Liver (tissue), 9 donors: ENCODE measurements around the gene STXBP4. TPM values are rescaled to one million over a fixed set of nuclear protein-coding genes. Genes with fewer than 3 reads are reported as not detected.

Experiments
- DNase-seq: peaks from one replicate; pipeline ENCODE4 v3.0.0-alpha.2; 2017; ENCODE audit warnings: low spot score
- H3K27ac ChIP-seq, 2 donors: one replicate each; pipeline ENCODE4 v1.7.0; 2013; ENCODE audit warnings: inconsistent platforms in 2 of 2, low read length in 2 of 2, control low read depth in 1 of 2, low read depth in 1 of 2, mild to moderate bottlenecking in 1 of 2
- H3K27me3 ChIP-seq, 4 donors: one replicate each; pipeline versions ENCODE4 v1.6.1 to v1.7.0; 2013; ENCODE audit warnings: low read length in 3 of 4, inconsistent platforms in 1 of 4, mild to moderate bottlenecking in 1 of 4, moderate library complexity in 1 of 4; ENCODE audit not compliant: control insufficient read depth in 4 of 4, insufficient read depth in 4 of 4
- H3K36me3 ChIP-seq, 4 donors: one replicate each; pipeline versions ENCODE4 v1.6.1 to v1.7.0; 2013; ENCODE audit warnings: low read length in 3 of 4, mild to moderate bottlenecking in 3 of 4, low read depth in 1 of 4, moderate library complexity in 1 of 4; ENCODE audit not compliant: control insufficient read depth in 4 of 4, insufficient read depth in 3 of 4
- H3K4me1 ChIP-seq, 4 donors: one replicate each; pipeline versions ENCODE4 v1.6.1 to v1.7.0; 2013; ENCODE audit warnings: low read length in 3 of 4, mild to moderate bottlenecking in 3 of 4, moderate library complexity in 1 of 4; ENCODE audit not compliant: control insufficient read depth in 4 of 4, insufficient read depth in 4 of 4
- H3K4me3 ChIP-seq, 3 donors: one replicate each; pipeline versions ENCODE4 v1.6.1 to v1.7.0; 2013; ENCODE audit warnings: low read length in 3 of 3, control low read depth in 1 of 3, low read depth in 1 of 3, mild to moderate bottlenecking in 1 of 3
- H3K9ac ChIP-seq, 2 donors: one replicate each; pipeline ENCODE4 v1.7.0; 2013; ENCODE audit warnings: low read length in 2 of 2, mild to moderate bottlenecking in 2 of 2, moderate library complexity in 2 of 2, control low read depth in 1 of 2, low read depth in 1 of 2
- H3K9me3 ChIP-seq, 4 donors: one replicate each; pipeline versions ENCODE4 v1.6.1 to v1.7.0; 2013; ENCODE audit warnings: low read length in 3 of 4; ENCODE audit not compliant: control insufficient read depth in 4 of 4
- EGR1 ChIP-seq, 2 donors: IDR thresholded peaks; 2 replicates each; pipeline ENCODE4 v1.6.1; 2016 to 2018; ENCODE audit warnings: antibody characterized with exemption in 2 of 2, low read depth in 2 of 2
- FOXA1 ChIP-seq: IDR thresholded peaks from 2 replicates; pipeline ENCODE4 v1.6.1; 2016; ENCODE audit warnings: antibody characterized with exemption
- FOXA2 ChIP-seq: IDR thresholded peaks from 2 replicates; pipeline ENCODE4 v1.6.1; 2016; ENCODE audit warnings: antibody characterized with exemption
- HNF4A ChIP-seq, 2 donors: conservative IDR thresholded peaks; 2 replicates each; pipeline ENCODE4 v1.6.1; 2016; ENCODE audit warnings: antibody characterized with exemption in 2 of 2, mild to moderate bottlenecking in 2 of 2
- JUND ChIP-seq, 2 donors: IDR thresholded peaks; 2 replicates each; pipeline ENCODE4 v1.6.1; 2016; ENCODE audit warnings: antibody characterized with exemption in 2 of 2
- RAD21 ChIP-seq, 2 donors: IDR thresholded peaks; 2 replicates each; pipeline ENCODE4 v1.6.1; 2016; ENCODE audit warnings: antibody characterized with exemption in 2 of 2, mild to moderate bottlenecking in 2 of 2
- RXRA ChIP-seq, 2 donors: IDR thresholded peaks; 2 replicates each; pipeline ENCODE4 v1.6.1; 2017 to 2018; ENCODE audit warnings: antibody characterized with exemption in 2 of 2, mild to moderate bottlenecking in 1 of 2
- SP1 ChIP-seq: IDR thresholded peaks from 2 replicates; pipeline ENCODE4 v1.6.1; 2018; ENCODE audit warnings: antibody characterized with exemption, mild to moderate bottlenecking
- TAF1 ChIP-seq: conservative IDR thresholded peaks from 2 replicates; pipeline ENCODE4 v1.6.1; 2016; ENCODE audit warnings: antibody characterized with exemption, mild to moderate bottlenecking
- YY1 ChIP-seq: IDR thresholded peaks from 2 replicates; pipeline ENCODE4 v1.6.1; 2016; ENCODE audit warnings: antibody characterized with exemption, mild to moderate bottlenecking
- whole genome bisulfite sequencing: extraction: QIAGEN DNeasy Blood & Tissue Kit; methylation state at CpG from one replicate; pipeline ENCODE4 v1.1.7; 2013; 5-methylcytosine and 5-hydroxymethylcytosine counted together
- polyA plus RNA-seq, 2 donors: library from polyadenylated mRNA; stranded (reverse) in 1 of 2; unstranded in 1 of 2; fragments of 200-250 nt in 1 of 2; fragments of >200 nt in 1 of 2; fragmentation: Nextera tagmentation in 1 of 2; extraction: Ambion mirVana in 1 of 2; gene quantifications; one replicate each; pipeline versions ENCODE4 v1.2.1 to v1.2.3, GENCODE V29; 2013 to 2015
- total RNA-seq, 2 donors: library from RNA; depleted of rRNA; stranded (reverse); fragments of >200 nt; gene quantifications; one replicate each; pipeline ENCODE4 v1.2.3, GENCODE V29; 2014
- TF ChIP-seq, protein P1 (sequence below): IDR thresholded peaks from 2 replicates; pipeline ENCODE4 v1.6.1; 2016; ENCODE audit warnings: antibody characterized with exemption
- TF ChIP-seq, protein P2 (sequence below): IDR thresholded peaks from 2 replicates; pipeline ENCODE4 v1.6.1; 2016; ENCODE audit warnings: antibody characterized with exemption
- TF ChIP-seq, protein P3 (sequence below): IDR thresholded peaks from 2 replicates; pipeline ENCODE4 v1.6.1; 2016; ENCODE audit warnings: antibody characterized with exemption, mild to moderate bottlenecking
- TF ChIP-seq, protein P4 (sequence below): fragments of 150-350 bp; IDR thresholded peaks from 2 replicates; pipeline ENCODE4 v1.5.1; 2017; ENCODE audit warnings: improper control_type of control experiment, low read depth, low read length; ENCODE audit not compliant: missing input control
- donor health status: healthy.
- donor health status: healthy.
- donor health status: healthy.
- donor health status: healthy.
- donor health status: healthy.

The STXBP4 gene
- total and polyA plus RNA-seq, 4 donors = 1.5 to 12.6 (median 3.5) TPM

DNA sequence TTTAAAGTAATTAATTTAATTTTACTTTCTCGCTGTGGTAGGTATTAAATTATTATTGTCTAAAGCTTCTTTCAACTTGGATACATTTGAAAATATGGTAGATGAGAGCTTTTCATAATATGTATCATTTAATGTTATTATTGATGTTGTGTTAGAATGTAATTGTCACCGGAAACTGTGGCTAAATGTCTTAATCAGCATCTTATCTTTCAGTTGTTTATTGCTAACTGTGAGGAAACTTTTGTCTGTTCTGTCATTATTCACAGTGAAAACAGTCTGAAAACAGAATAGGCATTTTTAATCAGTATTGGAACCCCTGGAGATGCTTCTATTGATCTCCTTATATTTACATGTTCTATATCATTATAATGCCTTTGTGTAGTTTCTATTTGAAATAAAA is 120.7 kb downstream of the STXBP4 start:
- WGBS = 93% methylated on average over 2 of the region's 2 CpGs
- Histone ChIP-seq H3K27me3 (no peaks in the 10 kb centered on the region), H3K9me3 (no peaks in the 10 kb centered on the region), H3K36me3 (no peaks in the 10 kb centered on the region), H3K9ac (no peak overlapping the region), H3K4me3 (no peak overlapping the region), H3K4me1 (no peaks in the 10 kb centered on the region), H3K27ac (no peak overlapping the region)
- no peak for DNase-seq
- no peak for TF ChIP-seq TAF1
- TF ChIP-seq RXRA (IDR thresholded peaks at IDR 0.05) = no peak

DNA sequence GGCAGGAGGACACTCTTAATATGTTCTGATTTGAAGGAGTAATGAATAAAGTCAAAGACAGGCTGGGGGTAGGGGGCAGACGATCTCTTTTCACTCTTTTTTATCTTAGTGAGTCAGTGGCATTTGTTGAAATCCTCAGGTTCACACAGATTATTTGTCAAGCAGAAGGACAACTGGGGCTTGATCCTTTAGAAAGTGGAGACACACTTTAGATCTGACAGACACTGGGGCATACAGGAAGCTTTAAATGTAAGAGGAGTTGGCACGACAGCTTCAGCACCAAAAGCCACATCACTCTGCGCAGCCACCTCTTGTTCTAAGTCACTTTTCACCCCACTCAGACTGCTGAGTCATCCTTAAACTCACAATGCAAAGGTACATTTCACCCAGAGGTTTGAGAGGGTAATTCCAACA is 121.5 kb downstream of the STXBP4 start:
- H3K27me3 ChIP-seq = no peaks in the 10 kb centered on the region
- H3K36me3 ChIP-seq = no peaks in the 10 kb centered on the region
- H3K9ac ChIP-seq = no peak overlapping the region
- no peaks in the 10 kb centered on the region for H3K4me1 ChIP-seq
- 85% methylated on average over 3 of the region's 3 CpGs for WGBS
- no peak overlapping the region for H3K27ac ChIP-seq
- no peak overlapping the region for H3K4me3 ChIP-seq
- TF ChIP-seq FOXA1 (no peak), RAD21 (IDR thresholded peaks at IDR 0.05) (no peak), EGR1 (IDR thresholded peaks at IDR 0.05; ENCODE audit: low read depth in 2 of 2) (no peak), RXRA (IDR thresholded peaks at IDR 0.05) (no peak)
- TF ChIP-seq, protein P1, sequence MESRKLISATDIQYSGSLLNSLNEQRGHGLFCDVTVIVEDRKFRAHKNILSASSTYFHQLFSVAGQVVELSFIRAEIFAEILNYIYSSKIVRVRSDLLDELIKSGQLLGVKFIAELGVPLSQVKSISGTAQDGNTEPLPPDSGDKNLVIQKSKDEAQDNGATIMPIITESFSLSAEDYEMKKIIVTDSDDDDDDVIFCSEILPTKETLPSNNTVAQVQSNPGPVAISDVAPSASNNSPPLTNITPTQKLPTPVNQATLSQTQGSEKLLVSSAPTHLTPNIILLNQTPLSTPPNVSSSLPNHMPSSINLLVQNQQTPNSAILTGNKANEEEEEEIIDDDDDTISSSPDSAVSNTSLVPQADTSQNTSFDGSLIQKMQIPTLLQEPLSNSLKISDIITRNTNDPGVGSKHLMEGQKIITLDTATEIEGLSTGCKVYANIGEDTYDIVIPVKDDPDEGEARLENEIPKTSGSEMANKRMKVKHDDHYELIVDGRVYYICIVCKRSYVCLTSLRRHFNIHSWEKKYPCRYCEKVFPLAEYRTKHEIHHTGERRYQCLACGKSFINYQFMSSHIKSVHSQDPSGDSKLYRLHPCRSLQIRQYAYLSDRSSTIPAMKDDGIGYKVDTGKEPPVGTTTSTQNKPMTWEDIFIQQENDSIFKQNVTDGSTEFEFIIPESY = no peak
- TF ChIP-seq, protein P2, sequence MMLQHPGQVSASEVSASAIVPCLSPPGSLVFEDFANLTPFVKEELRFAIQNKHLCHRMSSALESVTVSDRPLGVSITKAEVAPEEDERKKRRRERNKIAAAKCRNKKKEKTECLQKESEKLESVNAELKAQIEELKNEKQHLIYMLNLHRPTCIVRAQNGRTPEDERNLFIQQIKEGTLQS = no peak
- TF ChIP-seq, protein P3, sequence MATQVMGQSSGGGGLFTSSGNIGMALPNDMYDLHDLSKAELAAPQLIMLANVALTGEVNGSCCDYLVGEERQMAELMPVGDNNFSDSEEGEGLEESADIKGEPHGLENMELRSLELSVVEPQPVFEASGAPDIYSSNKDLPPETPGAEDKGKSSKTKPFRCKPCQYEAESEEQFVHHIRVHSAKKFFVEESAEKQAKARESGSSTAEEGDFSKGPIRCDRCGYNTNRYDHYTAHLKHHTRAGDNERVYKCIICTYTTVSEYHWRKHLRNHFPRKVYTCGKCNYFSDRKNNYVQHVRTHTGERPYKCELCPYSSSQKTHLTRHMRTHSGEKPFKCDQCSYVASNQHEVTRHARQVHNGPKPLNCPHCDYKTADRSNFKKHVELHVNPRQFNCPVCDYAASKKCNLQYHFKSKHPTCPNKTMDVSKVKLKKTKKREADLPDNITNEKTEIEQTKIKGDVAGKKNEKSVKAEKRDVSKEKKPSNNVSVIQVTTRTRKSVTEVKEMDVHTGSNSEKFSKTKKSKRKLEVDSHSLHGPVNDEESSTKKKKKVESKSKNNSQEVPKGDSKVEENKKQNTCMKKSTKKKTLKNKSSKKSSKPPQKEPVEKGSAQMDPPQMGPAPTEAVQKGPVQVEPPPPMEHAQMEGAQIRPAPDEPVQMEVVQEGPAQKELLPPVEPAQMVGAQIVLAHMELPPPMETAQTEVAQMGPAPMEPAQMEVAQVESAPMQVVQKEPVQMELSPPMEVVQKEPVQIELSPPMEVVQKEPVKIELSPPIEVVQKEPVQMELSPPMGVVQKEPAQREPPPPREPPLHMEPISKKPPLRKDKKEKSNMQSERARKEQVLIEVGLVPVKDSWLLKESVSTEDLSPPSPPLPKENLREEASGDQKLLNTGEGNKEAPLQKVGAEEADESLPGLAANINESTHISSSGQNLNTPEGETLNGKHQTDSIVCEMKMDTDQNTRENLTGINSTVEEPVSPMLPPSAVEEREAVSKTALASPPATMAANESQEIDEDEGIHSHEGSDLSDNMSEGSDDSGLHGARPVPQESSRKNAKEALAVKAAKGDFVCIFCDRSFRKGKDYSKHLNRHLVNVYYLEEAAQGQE = no peak
- no peaks in the 10 kb centered on the region for H3K9me3 ChIP-seq
- no peak for DNase-seq

DNA sequence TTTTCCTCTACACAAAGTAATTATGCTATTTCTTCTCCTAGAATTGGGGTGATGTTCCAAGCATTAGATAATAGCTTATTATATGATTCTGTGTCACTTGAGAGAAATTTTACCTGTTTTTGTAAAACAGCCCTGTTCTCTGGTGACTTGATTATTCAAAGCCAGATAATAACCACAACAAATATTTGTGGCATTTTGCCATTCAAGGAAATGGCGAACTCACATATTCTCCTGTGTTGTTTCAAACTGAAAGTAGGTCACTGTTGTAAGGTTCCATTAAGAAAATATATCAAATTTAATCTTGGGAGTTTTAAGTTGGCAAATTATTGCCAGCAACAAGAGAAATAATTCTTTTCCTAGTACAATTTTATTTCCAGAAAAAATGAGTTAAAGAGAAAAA is 124.8 kb downstream of the STXBP4 start:
- no peak for DNase-seq
- WGBS = 82% methylated on average over 1 of the region's 1 CpG
- TF ChIP-seq EGR1 (IDR thresholded peaks at IDR 0.05; ENCODE audit: low read depth in 2 of 2) = no peak
- TF ChIP-seq, protein P1 = no peak
- TF ChIP-seq RXRA (IDR thresholded peaks at IDR 0.05) = no peak
- no peak for TF ChIP-seq FOXA2
- no peak for TF ChIP-seq HNF4A (conservative IDR thresholded peaks at IDR 0.05)
- TF ChIP-seq, protein P4, sequence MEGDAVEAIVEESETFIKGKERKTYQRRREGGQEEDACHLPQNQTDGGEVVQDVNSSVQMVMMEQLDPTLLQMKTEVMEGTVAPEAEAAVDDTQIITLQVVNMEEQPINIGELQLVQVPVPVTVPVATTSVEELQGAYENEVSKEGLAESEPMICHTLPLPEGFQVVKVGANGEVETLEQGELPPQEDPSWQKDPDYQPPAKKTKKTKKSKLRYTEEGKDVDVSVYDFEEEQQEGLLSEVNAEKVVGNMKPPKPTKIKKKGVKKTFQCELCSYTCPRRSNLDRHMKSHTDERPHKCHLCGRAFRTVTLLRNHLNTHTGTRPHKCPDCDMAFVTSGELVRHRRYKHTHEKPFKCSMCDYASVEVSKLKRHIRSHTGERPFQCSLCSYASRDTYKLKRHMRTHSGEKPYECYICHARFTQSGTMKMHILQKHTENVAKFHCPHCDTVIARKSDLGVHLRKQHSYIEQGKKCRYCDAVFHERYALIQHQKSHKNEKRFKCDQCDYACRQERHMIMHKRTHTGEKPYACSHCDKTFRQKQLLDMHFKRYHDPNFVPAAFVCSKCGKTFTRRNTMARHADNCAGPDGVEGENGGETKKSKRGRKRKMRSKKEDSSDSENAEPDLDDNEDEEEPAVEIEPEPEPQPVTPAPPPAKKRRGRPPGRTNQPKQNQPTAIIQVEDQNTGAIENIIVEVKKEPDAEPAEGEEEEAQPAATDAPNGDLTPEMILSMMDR = no peak
- TF ChIP-seq SP1 = no peak
- no peak for TF ChIP-seq YY1
- TF ChIP-seq, protein P3 = no peak
- TF ChIP-seq TAF1 = no peak
- TF ChIP-seq JUND (IDR thresholded peaks at IDR 0.05) = no peak

More for the DNA sequence above, 124.8 kb downstream of the STXBP4 start:
- Histone ChIP-seq H3K27me3 (no peaks in the 10 kb centered on the region), H3K4me1 (no peaks in the 10 kb centered on the region), H3K9ac (no peak overlapping the region), H3K36me3 (no peaks in the 10 kb centered on the region), H3K4me3 (no peak overlapping the region), H3K9me3 (no peaks in the 10 kb centered on the region), H3K27ac (no peak overlapping the region)
